Caco-2 (cell line): ENCODE data around the gene CDK5RAP3. TPM values are rescaled to one million over a fixed set of nuclear protein-coding genes. Genes with fewer than 3 reads are reported as not detected.

Source experiments
- BruUV-seq: library from RNA; stranded (reverse); fragments of 400-500 nt; replicated peaks from 2 replicates; lab custom pipeline; 2021; lab: Mats Ljungman, UMichigan
- CTCF ChIA-PET: fragments of 300-600 bp; sonication (Branson Sonifier 250); formaldehyde crosslinking; loops from one replicate; lab custom pipeline; 2022; ENCODE audit warnings: antibody characterized with exemption; lab: Charles Lee
- POLR2A ChIA-PET: fragments of 300-600 bp; sonication (Branson Sonifier 250); formaldehyde crosslinking; loops from one replicate; lab custom pipeline; 2022; ENCODE audit warnings: antibody characterized with exemption; lab: Charles Lee
- DNase-seq, 2 experiments: peaks; one replicate each; pipeline versions ENCODE4 v3.0.0 to v3.0.0-alpha.2; 2020 to 2022
- H3K27me3 ChIP-seq: replicated peaks from 2 replicates; pipeline ENCODE4 v1.6.0; 2011; ENCODE audit warnings: low read length; ENCODE audit not compliant: control insufficient read depth, insufficient read depth
- H3K36me3 ChIP-seq: 2 replicates; pipeline ENCODE4 v1.5.1; 2011; ENCODE audit warnings: low read length; ENCODE audit not compliant: control insufficient read depth, insufficient read depth
- H3K4me1 ChIP-seq: fragments of 250-450 bp; sonication (Bioruptor Pico); 2 replicates; pipeline ENCODE4 v1.5.1; 2020; ENCODE audit warnings: mild to moderate bottlenecking
- H3K4me3 ChIP-seq: 2 replicates; pipeline ENCODE4 v1.5.1; 2011; ENCODE audit warnings: low read depth, mild to moderate bottlenecking, control low read depth, low read length
- H3K9me3 ChIP-seq: fragments of 250-450 bp; sonication (Bioruptor Pico); 2 replicates; pipeline ENCODE4 v1.5.1; 2020; ENCODE audit warnings: mild to moderate bottlenecking, moderate library complexity
- H3K27ac Mint-ChIP-seq: one replicate; pipeline ENCODE4 v1.8.0; 2022; ENCODE audit warnings: mixed read lengths; ENCODE audit not compliant: unreplicated experiment
- H3K27me3 Mint-ChIP-seq: one replicate; pipeline ENCODE4 v1.8.0; 2022; ENCODE audit warnings: mixed read lengths; ENCODE audit not compliant: insufficient read depth, unreplicated experiment
- H3K36me3 Mint-ChIP-seq: one replicate; pipeline ENCODE4 v1.8.0; 2022; ENCODE audit warnings: mild to moderate bottlenecking, mixed read lengths; ENCODE audit not compliant: insufficient read depth, unreplicated experiment
- H3K4me1 Mint-ChIP-seq: one replicate; pipeline ENCODE4 v1.8.0; 2022; ENCODE audit warnings: low read depth, mixed read lengths; ENCODE audit not compliant: unreplicated experiment
- H3K4me3 Mint-ChIP-seq: one replicate; pipeline ENCODE4 v1.8.0; 2022; ENCODE audit warnings: mild to moderate bottlenecking, moderate library complexity, mixed read lengths; ENCODE audit not compliant: unreplicated experiment
- H3K9me3 Mint-ChIP-seq: one replicate; pipeline ENCODE4 v1.8.0; 2022; ENCODE audit warnings: mixed read lengths; ENCODE audit not compliant: unreplicated experiment
- CTCF ChIP-seq, 2 experiments: fragments of 200-600 bp in 1 of 2; IDR thresholded peaks; 1 replicate in 1 of 2; 2 replicates in 1 of 2; pipeline versions ENCODE4 v1.5.1 to v1.8.0; 2011 to 2022; ENCODE audit warnings: antibody characterized with exemption in 1 of 2, control low read depth in 1 of 2, inconsistent platforms in 1 of 2, low read depth in 1 of 2, low read length in 1 of 2, mild to moderate bottlenecking in 1 of 2, moderate library complexity in 1 of 2; ENCODE audit not compliant: insufficient read depth in 1 of 2, severe bottlenecking in 1 of 2, unreplicated experiment in 1 of 2
- intact Hi-C: fragments of 100-400 bp; cut with micrococcal nuclease; formaldehyde crosslinking; loops from one replicate; pipeline ENCODE4 v1.10.0; 2022; ENCODE audit not compliant: unreplicated experiment
- total RNA-seq: library from RNA; stranded (reverse); gene quantifications from 2 replicates; pipeline ENCODE4 v1.2.3, GENCODE V29; 2022

The CDK5RAP3 gene
- total RNA-seq, 1 experiment from 2014 or later: 425 TPM

DNA sequence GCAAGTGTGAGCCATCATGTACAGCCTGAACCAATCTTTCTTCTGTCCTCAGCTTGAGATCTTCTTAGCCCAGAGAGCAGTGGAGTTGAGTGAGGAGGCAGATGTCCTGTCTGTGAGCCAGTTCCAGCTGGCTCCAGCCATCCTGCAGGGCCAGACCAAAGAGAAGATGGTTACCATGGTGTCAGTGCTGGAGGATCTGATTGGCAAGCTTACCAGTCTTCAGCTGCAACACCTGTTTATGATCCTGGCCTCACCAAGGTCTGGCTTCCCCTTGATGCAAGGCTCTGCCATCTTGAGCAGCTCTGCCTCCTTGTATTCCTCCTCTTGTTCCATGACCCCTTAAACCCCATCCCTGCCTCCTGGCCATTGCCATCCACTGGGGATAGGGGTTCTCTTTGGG is 9.6 kb downstream of the CDK5RAP3 start:
- Mint-ChIP-seq H3K9me3 (no peaks in the 10 kb centered on the region), H3K27ac (no peak overlapping the region), H3K36me3 (peaks cover 57% of the 10 kb centered on the region), H3K4me1 (no peaks in the 10 kb centered on the region), H3K4me3 (no peak overlapping the region), H3K27me3 (no peaks in the 10 kb centered on the region)
- Histone ChIP-seq H3K4me3 (no peak overlapping the region), H3K9me3 (no peaks in the 10 kb centered on the region), H3K4me1 (no peaks in the 10 kb centered on the region), H3K36me3 (peaks cover 29% of the 10 kb centered on the region), H3K27me3 (no peaks in the 10 kb centered on the region)
- no TSS peak for BruUV-seq
- intact Hi-C loops: loop anchor here (5.0 kb wide), 1 partner anchor 33 kb away; no protein-coding TSS in a partner anchor
- POLR2A ChIA-PET: interaction anchor here (0.7 kb wide), 1 partner anchor 55 kb away, joined by 5 read pairs; no protein-coding TSS in a partner anchor
- CTCF ChIA-PET: interaction anchor here (0.7 to 2.0 kb wide), 4 partner anchors 10 to 38 kb away, joined by 4 to 10 read pairs (median 4); partner anchors contain the start of gene CDK5RAP3
- DNase-seq: no peak
- no peak for TF ChIP-seq CTCF (IDR thresholded peaks at IDR 0.05; ENCODE audit: insufficient read depth in 1 of 2, low read depth in 1 of 2, low read length in 1 of 2, severe bottlenecking in 1 of 2, unreplicated experiment in 1 of 2)

DNA sequence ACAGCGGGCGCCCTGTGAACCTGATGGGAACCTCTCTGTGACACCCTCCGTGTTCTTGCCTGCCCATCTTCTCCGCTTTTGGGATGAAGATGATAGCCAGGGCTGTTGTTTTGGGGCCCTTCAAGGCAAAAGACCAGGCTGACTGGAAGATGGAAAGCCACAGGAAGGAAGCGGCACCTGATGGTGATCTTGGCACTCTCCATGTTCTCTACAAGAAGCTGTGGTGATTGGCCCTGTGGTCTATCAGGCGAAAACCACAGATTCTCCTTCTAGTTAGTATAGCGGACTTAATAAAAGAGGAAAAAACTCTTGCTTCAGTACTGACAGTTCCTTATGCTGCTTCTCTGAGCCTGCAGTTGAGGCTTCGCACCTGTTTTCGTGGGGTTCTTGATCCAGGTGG is 10.5 kb downstream of the CDK5RAP3 start:
- ChIA-PET CTCF (interaction anchor here (0.9 to 2.0 kb wide), 6 partner anchors 11 to 40 kb away, joined by 3 to 10 read pairs (median 4); partner anchors contain the start of genes CDK5RAP3 and PNPO), POLR2A (no interaction called here)
- no TSS peak for BruUV-seq
- no peaks in the 10 kb centered on the region for H3K9me3 ChIP-seq
- H3K4me1 Mint-ChIP-seq: no peaks in the 10 kb centered on the region
- intact Hi-C loops: loop anchor here (5.0 kb wide), 1 partner anchor 34 kb away; no protein-coding TSS in a partner anchor
- no peak overlapping the region for H3K4me3 ChIP-seq
- DNase-seq: no peak
- TF ChIP-seq CTCF (IDR thresholded peaks at IDR 0.05; ENCODE audit: insufficient read depth in 1 of 2, low read depth in 1 of 2, low read length in 1 of 2, severe bottlenecking in 1 of 2, unreplicated experiment in 1 of 2): no peak
- no peaks in the 10 kb centered on the region for H3K4me1 ChIP-seq
- H3K9me3 Mint-ChIP-seq: no peaks in the 10 kb centered on the region
- no peaks in the 10 kb centered on the region for H3K27me3 ChIP-seq
- peaks cover 27% of the 10 kb centered on the region for H3K36me3 ChIP-seq
- H3K27me3 Mint-ChIP-seq: no peaks in the 10 kb centered on the region
- no peak overlapping the region for H3K27ac Mint-ChIP-seq
- H3K36me3 Mint-ChIP-seq: peaks cover 63% of the 10 kb centered on the region
- no peak overlapping the region for H3K4me3 Mint-ChIP-seq

DNA sequence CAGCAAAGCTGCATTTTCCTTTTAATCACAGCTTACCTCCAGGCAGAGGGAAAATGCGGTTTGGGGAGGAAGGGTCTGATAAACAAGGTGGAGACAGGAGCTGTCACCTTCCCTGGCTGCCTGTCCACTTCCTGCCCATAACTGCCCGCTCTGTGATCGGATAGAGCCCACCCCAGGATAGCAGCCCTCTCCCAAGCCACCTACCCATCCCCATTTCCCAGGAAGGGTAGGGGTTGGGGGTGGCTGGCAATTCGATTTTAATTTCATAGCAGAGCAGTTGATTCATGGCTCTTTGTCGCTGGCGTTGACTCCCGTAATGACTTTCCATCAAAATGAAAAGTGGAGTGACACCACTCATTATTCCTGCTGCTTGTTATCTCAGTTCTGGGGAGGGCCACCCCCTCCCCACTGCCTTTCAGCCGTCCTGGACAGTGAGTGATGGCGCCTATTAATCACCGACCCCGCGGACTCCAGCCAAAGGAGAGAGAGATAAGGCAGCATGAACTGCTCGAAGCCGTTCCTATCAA is 11.2 kb downstream of the CDK5RAP3 start:
- H3K4me3 Mint-ChIP-seq: no peak overlapping the region
- peaks cover under 1% of the 10 kb centered on the region for H3K4me1 Mint-ChIP-seq
- H3K27ac Mint-ChIP-seq: no peak overlapping the region
- BruUV-seq: no TSS peak
- H3K9me3 Mint-ChIP-seq: no peaks in the 10 kb centered on the region
- TF ChIP-seq CTCF (IDR thresholded peaks at IDR 0.05; ENCODE audit: insufficient read depth in 1 of 2, low read depth in 1 of 2, low read length in 1 of 2, severe bottlenecking in 1 of 2, unreplicated experiment in 1 of 2): no peak
- peaks cover 27% of the 10 kb centered on the region for H3K36me3 ChIP-seq
- no peaks in the 10 kb centered on the region for H3K9me3 ChIP-seq
- ChIA-PET CTCF (interaction anchor here (0.9 to 2.0 kb wide), 5 partner anchors 11 to 41 kb away, joined by 3 to 10 read pairs (median 4); partner anchors contain the start of genes CDK5RAP3 and PNPO), POLR2A (no interaction called here)
- no peaks in the 10 kb centered on the region for H3K27me3 ChIP-seq
- intact Hi-C loops: loop anchor here (5.0 kb wide), 1 partner anchor 35 kb away; no protein-coding TSS in a partner anchor
- DNase-seq: no peak
- no peaks in the 10 kb centered on the region for H3K4me1 ChIP-seq
- no peak overlapping the region for H3K4me3 ChIP-seq
- no peaks in the 10 kb centered on the region for H3K27me3 Mint-ChIP-seq
- peaks cover 56% of the 10 kb centered on the region for H3K36me3 Mint-ChIP-seq
